Heart right ventricle (tissue), 16 donors: ENCODE results near the gene TSNAX. TPM values are rescaled to one million over a fixed set of nuclear protein-coding genes. Genes with fewer than 3 reads are reported as not detected.

Source experiments
- ATAC-seq, 8 donors: fragments of 200-7000 bp; cut with Tn5 transposase; one replicate each; pipeline ENCODE4 v1.9.1; 2020; ENCODE audit warnings: mild to moderate bottlenecking in 8 of 8, moderate library complexity in 8 of 8, moderate number of reproducible peaks in 1 of 8
- DNase-seq, 2 donors: peaks; one replicate each; pipeline ENCODE4 v3.0.0-alpha.2; 2020
- H3K27ac ChIP-seq, 10 donors: fragments of 200-600 bp; sonication (generic) in 2 of 10; one replicate each; pipeline versions ENCODE4 v1.5.0 to v1.8.0; 2020 to 2022; ENCODE audit warnings: mild to moderate bottlenecking in 3 of 10
- H3K27me3 ChIP-seq, 7 donors: fragments of 200-600 bp; one replicate each; pipeline ENCODE4 v1.8.0; 2021 to 2022; ENCODE audit warnings: mild to moderate bottlenecking in 2 of 7
- H3K36me3 ChIP-seq, 9 donors: fragments of 200-600 bp; sonication (generic) in 1 of 9; one replicate each; pipeline versions ENCODE4 v1.5.0 to v1.8.0; 2020 to 2022; ENCODE audit warnings: mild to moderate bottlenecking in 2 of 9
- H3K4me1 ChIP-seq, 9 donors: fragments of 200-600 bp; sonication (generic) in 1 of 9; one replicate each; pipeline versions ENCODE4 v1.5.0 to v1.8.0; 2020 to 2022; ENCODE audit warnings: mild to moderate bottlenecking in 4 of 9
- H3K4me3 ChIP-seq, 10 donors: fragments of 200-600 bp; sonication (generic) in 2 of 10; one replicate each; pipeline versions ENCODE4 v1.5.0 to v1.8.0; 2020 to 2022; ENCODE audit warnings: mild to moderate bottlenecking in 7 of 10, moderate library complexity in 2 of 10
- H3K9me3 ChIP-seq, 11 donors: fragments of 200-600 bp in 10 of 11; sonication (generic) in 2 of 11; one replicate each; pipeline versions ENCODE4 v1.5.0 to v1.8.0; 2013 to 2022; ENCODE audit warnings: mild to moderate bottlenecking in 2 of 11, control low read depth in 1 of 11, moderate library complexity in 1 of 11
- WGBS, 2 donors: extraction: QIAGEN DNeasy Blood & Tissue Kit; methylation state at CpG; one replicate each; pipeline ENCODE4 v1.1.7; 2013; ENCODE audit warnings: inconsistent platforms in 1 of 2; 5-methylcytosine and 5-hydroxymethylcytosine counted together
- intact Hi-C, 10 donors: fragments of 100-400 bp; cut with DNase I; formaldehyde crosslinking; loops; one replicate each; pipeline versions ENCODE4 v1.11.1 to v1.14.2; 2022
- polyA plus RNA-seq, 2 donors: library from polyadenylated mRNA; stranded (reverse); fragments of 200-250 nt; gene quantifications; one replicate each; pipeline ENCODE4 v1.2.3, GENCODE V29; 2013
- total RNA-seq, 10 donors: library from RNA; stranded (reverse); fragmentation: NEBNext Ultra II Directional in 3 of 10; extraction: Animal tissue kit (Norgen Biotek cat#: 25700) in 3 of 10; gene quantifications; one replicate each; pipeline versions ENCODE4 v1.2.1 to v1.2.4, GENCODE V29; 2021 to 2023
- TF ChIP-seq, protein P1 (sequence below), 9 donors: fragments of 200-600 bp; sonication (generic) in 2 of 9; IDR thresholded peaks; one replicate each; pipeline versions ENCODE4 v1.5.0 to v1.8.0; 2021 to 2022; ENCODE audit warnings: antibody characterized with exemption in 9 of 9, mild to moderate bottlenecking in 5 of 9, moderate library complexity in 1 of 9
- donor health status: Arrhythmogenic right ventricular cardiomyopathy.
- donor health status: ischemic (EF 13 %, LVEDD 7.1; RV severe dilation, severe dysfunction).
- donor health status: healthy with polysubstance abuse.
- donor health status: DM: no; HTN: yes; CAD: no.
- donor health status: DM: no; HTN: no; CAD: no.
- donor health status: ischemic (EF 25% LVEDD 6.9; RV normal size, moderate dysfunction).
- donor health status: ischemic (EF 25% LVEDD 5.7; RV mildly dilated, moderate dysfunction).
- donor health status: healthy.
- donor health status: DM: yes; HTN: yes; CAD: no.
- donor health status: Ischemic cardiomyopathy.
- donor health status: ischemic (EF 35%, LVEDD 5.7; RV mildly dilated, moderate dysfunction).
- donor health status: nonischemic (EF 11% LVEDD 7.7; RV severe dilation, severe dysfunction).
- donor health status: DM: yes; HTN: yes; CAD: no.
- donor health status: PGD.
- donor health status: ischemic (EF 29% LVEDD 5.4; RV normal size, mild dysfunction).
- donor health status: nonischemic (EF 23%, LVEDD 6.1; RV moderate dilation, normal function).

The TSNAX gene
- total and polyA plus RNA-seq, 12 donors = 11.8 to 37.9 (median 32.0) TPM

DNA sequence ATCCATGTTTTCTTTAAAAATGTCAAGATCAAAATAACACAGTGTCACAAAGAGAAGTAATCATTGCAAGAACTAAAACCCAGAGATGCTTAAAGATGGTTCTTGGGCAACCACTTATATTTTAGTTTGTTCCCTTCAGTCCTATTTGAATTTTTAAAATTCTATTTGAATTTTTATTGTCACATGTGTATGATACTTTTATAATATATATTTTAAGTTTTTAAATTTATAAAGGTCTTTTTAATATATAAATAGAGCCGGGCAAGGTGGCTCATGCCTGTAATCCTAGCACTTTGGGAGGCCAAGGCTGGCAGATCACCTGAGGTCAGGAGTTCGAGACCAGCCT, 75.8 kb downstream of the TSNAX start:
- 66 to 81% methylated on average over 2 of the region's 2 CpGs for WGBS, 2 donors
- intact Hi-C loops = loop anchor here in 4 of 10 donors (2.0 to 10.0 kb wide), 4 partner anchors 182 to 359 kb away; partner anchors contain the start of genes EGLN1 (in 1 of the 4) and GNPAT (in 1 of the 4)
- no peaks in the 10 kb centered on the region for H3K27me3 ChIP-seq
- peaks cover 0 to 11% (median 0%) of the 10 kb centered on the region in 11 donors for H3K9me3 ChIP-seq
- H3K4me1 ChIP-seq = peaks cover 8 to 44% (median 29%) of the 10 kb centered on the region in 9 donors
- no peaks in the 10 kb centered on the region for H3K36me3 ChIP-seq
- no peak for DNase-seq
- H3K4me3 ChIP-seq = peak overlapping the region in 2 of 10 donors; percentile 49 to 52
- TF ChIP-seq, protein P1, sequence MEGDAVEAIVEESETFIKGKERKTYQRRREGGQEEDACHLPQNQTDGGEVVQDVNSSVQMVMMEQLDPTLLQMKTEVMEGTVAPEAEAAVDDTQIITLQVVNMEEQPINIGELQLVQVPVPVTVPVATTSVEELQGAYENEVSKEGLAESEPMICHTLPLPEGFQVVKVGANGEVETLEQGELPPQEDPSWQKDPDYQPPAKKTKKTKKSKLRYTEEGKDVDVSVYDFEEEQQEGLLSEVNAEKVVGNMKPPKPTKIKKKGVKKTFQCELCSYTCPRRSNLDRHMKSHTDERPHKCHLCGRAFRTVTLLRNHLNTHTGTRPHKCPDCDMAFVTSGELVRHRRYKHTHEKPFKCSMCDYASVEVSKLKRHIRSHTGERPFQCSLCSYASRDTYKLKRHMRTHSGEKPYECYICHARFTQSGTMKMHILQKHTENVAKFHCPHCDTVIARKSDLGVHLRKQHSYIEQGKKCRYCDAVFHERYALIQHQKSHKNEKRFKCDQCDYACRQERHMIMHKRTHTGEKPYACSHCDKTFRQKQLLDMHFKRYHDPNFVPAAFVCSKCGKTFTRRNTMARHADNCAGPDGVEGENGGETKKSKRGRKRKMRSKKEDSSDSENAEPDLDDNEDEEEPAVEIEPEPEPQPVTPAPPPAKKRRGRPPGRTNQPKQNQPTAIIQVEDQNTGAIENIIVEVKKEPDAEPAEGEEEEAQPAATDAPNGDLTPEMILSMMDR (IDR thresholded peaks at IDR 0.05) = no peak
- no peak for ATAC-seq
- peak overlapping the region in 1 of 10 donors; percentile 13 for H3K27ac ChIP-seq

DNA sequence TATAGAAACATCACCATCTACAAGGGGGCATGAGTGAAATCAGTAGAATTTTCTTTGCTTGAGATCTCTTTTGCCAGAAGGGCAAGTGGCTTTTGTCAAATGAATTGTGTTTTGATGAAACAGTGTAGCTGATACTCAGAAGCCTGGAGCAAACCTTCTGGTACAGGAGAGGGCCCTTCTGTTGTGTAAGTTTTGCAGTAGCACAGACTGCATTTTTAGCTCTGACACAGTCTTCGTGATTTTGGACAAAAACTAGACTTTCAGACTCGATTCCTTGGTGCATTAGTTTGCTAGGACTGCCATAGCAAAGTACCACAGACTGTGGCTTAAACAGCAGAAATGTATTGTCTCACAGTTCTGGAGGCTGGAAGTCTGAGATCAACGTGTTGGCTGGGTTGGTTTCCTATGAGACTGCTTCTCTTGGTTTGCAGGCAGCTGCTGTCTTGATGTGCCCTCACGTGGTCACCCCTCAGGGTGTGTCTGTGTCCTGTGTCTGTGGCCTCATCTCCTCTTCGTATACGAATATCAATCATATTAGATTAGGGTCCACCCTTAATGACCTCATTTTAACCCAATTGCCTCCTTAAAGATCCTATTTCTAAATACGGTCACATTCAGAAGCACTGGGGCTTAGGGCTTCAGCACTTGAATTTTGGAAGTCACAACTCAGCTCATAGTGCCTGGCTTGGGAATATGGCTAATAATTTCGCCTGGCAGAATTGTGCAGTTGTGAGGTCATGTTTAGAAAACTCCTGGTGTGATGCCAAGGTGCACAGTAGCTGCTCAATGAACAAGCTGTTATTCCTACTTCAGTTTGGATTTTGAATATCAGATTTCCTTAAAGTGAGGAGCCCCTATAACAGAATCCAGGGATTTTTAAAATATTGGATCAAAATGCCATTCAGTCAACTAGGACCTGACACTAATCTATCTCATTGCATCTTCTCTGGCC, 77.0 kb downstream of the TSNAX start:
- Histone ChIP-seq H3K4me3 (no peak overlapping the region), H3K36me3 (no peaks in the 10 kb centered on the region), H3K27me3 (no peaks in the 10 kb centered on the region), H3K9me3 (peaks cover 0 to 11% (median 0%) of the 10 kb centered on the region in 11 donors), H3K27ac (no peak overlapping the region), H3K4me1 (peaks cover 8 to 37% (median 25%) of the 10 kb centered on the region in 9 donors)
- intact Hi-C loops = loop anchor here in 4 of 10 donors (2.0 to 10.0 kb wide), 4 partner anchors 243 to 361 kb away; partner anchors contain the start of gene GNPAT (in 1 of the 4)
- no peak for DNase-seq
- no peak for ATAC-seq
- TF ChIP-seq, protein P1 (IDR thresholded peaks at IDR 0.05) = no peak
- WGBS, 2 donors = 55 to 64% methylated on average over 8 of the region's 8 CpGs

DNA sequence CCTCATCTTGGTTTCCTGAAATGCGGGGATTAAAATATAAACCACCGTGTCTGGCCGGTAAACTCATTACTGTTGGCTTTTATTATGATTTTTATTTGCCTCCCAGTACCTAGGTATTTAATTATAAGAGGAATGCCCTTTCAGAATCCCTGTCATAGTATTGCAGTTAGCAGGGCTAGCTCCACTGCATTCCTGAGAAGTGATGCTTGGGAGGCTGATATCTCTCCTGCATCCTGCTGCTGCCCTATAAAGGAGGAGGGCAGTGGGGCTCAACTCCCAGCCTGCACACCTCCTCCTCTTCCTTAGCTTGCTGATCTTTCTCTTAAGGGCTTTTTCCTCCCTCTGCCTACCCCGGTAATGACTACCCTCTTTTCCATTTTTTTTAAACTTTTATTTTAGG, 78.2 kb downstream of the TSNAX start:
- intact Hi-C loops = loop anchor here in 3 of 10 donors (5.0 to 10.0 kb wide), 3 partner anchors 244 to 362 kb away; partner anchors contain the start of gene GNPAT (in 1 of the 3)
- ATAC-seq = no peak
- WGBS, 2 donors = 69 to 73% methylated on average over 4 of the region's 4 CpGs

DNA sequence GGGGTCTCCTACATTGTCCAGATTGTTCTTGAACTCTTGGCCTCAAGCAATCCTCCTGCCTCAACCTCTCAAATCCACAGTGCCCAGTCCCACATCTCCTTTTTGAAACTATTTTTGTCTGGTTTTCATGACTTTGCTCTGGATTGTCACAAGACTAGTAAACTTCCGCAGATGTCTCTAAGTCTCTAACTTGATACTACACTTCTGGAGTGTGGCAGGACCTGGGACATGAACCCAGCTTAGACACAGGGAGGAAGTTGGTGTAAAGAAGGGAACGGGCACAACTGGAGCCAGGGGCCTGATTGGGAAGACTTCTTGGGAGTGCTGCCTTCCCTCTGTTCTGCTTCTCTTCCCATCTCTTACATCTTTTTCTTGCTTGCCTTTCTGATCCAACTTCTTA, 81.9 kb downstream of the TSNAX start:
- H3K27me3 ChIP-seq = peaks cover 0 to 3% (median 0%) of the 10 kb centered on the region in 7 donors
- H3K27ac ChIP-seq = no peak overlapping the region
- WGBS, 2 donors = 88 to 91% methylated on average over 2 of the region's 2 CpGs
- TF ChIP-seq, protein P1 (IDR thresholded peaks at IDR 0.05) = no peak
- ATAC-seq (peak in 3 of 8 donors; percentile 41 to 77 (median 53)), DNase-seq (no peak)
- no peaks in the 10 kb centered on the region for H3K36me3 ChIP-seq
- H3K4me3 ChIP-seq = no peak overlapping the region
- peaks cover 0 to 11% (median 0%) of the 10 kb centered on the region in 11 donors for H3K9me3 ChIP-seq
- H3K4me1 ChIP-seq = peaks cover 0 to 51% (median 0%) of the 10 kb centered on the region in 9 donors
- intact Hi-C loops = no loop called here

More for the DNA sequence above, 78.2 kb downstream of the TSNAX start:
- TF ChIP-seq, protein P1 (IDR thresholded peaks at IDR 0.05) = no peak
- H3K9me3 ChIP-seq = peaks cover 0 to 11% (median 0%) of the 10 kb centered on the region in 11 donors
- no peak overlapping the region for H3K4me3 ChIP-seq
- DNase-seq = no peak
- H3K27ac ChIP-seq = no peak overlapping the region
- peaks cover 8 to 37% (median 16%) of the 10 kb centered on the region in 9 donors for H3K4me1 ChIP-seq
- no peaks in the 10 kb centered on the region for H3K36me3 ChIP-seq
- peaks cover 0 to 3% (median 0%) of the 10 kb centered on the region in 7 donors for H3K27me3 ChIP-seq
